H9 (cell line): ENCODE measurements around the gene CCR7. TPM values are rescaled to one million over a fixed set of nuclear protein-coding genes. Genes with fewer than 3 reads are reported as not detected.
A peak's percentile ranks its signal among the peaks of the same experiment; 100 is the strongest.
"Not testable (repeated sequence)": the region's sequence is repeated elsewhere in the genome, so short reads cannot be mapped to it uniquely, and the experiment has no call there.

Experiments used
- DNase-seq: peaks from one replicate; pipeline ENCODE4 v3.0.0-alpha.2; 2017
- H2AFZ ChIP-seq: one replicate; pipeline ENCODE4 v1.6.1; 2013; ENCODE audit warnings: mild to moderate bottlenecking, low read length, control low read depth, moderate library complexity
- H2AK5ac ChIP-seq: 2 replicates; pipeline ENCODE4 v1.6.1; 2013; ENCODE audit warnings: low read length, control low read depth, mixed read lengths; ENCODE audit not compliant: insufficient read length
- H2BK120ac ChIP-seq: one replicate; pipeline ENCODE4 v1.6.1; 2013; ENCODE audit warnings: low read depth, mild to moderate bottlenecking, low read length, control low read depth, inconsistent platforms; ENCODE audit not compliant: poor library complexity, severe bottlenecking
- H2BK12ac ChIP-seq: 2 replicates; pipeline ENCODE4 v1.6.1; 2013; ENCODE audit warnings: low read length, control low read depth, mixed read lengths, low read depth; ENCODE audit not compliant: insufficient read length
- H2BK15ac ChIP-seq: 2 replicates; pipeline ENCODE4 v1.6.1; 2013; ENCODE audit warnings: low read depth, low read length, control low read depth
- H2BK20ac ChIP-seq: one replicate; pipeline ENCODE4 v1.6.1; 2013; ENCODE audit warnings: low read depth, mild to moderate bottlenecking, low read length, control low read depth, inconsistent platforms; ENCODE audit not compliant: poor library complexity, severe bottlenecking
- H2BK5ac ChIP-seq: 2 replicates; pipeline ENCODE4 v1.6.1; 2013; ENCODE audit warnings: low read length, control low read depth, mixed read lengths; ENCODE audit not compliant: insufficient read length
- H3K14ac ChIP-seq: 2 replicates; pipeline ENCODE4 v1.6.1; 2013; ENCODE audit warnings: low read length, control low read depth; ENCODE audit not compliant: insufficient read depth
- H3K18ac ChIP-seq: 2 replicates; pipeline ENCODE4 v1.6.1; 2013; ENCODE audit warnings: low read depth, mild to moderate bottlenecking, mixed read lengths, low read length, control low read depth; ENCODE audit not compliant: insufficient read length
- H3K23ac ChIP-seq: 2 replicates; pipeline ENCODE4 v1.6.1; 2013; ENCODE audit warnings: low read length, control low read depth, mixed read lengths, low read depth; ENCODE audit not compliant: insufficient read length
- H3K23me2 ChIP-seq: 2 replicates; pipeline ENCODE4 v1.6.1; 2013; ENCODE audit warnings: low read depth, mild to moderate bottlenecking, mixed read lengths, low read length, control low read depth; ENCODE audit not compliant: insufficient read length, poor library complexity, severe bottlenecking
- H3K27ac ChIP-seq: 2 replicates; pipeline ENCODE4 v1.5.1; 2013; ENCODE audit warnings: low read length, control low read depth, mixed read lengths, low read depth; ENCODE audit not compliant: insufficient read length
- H3K27me3 ChIP-seq: 2 replicates; pipeline ENCODE4 v1.6.1; 2013; ENCODE audit warnings: low read length, control low read depth, inconsistent platforms; ENCODE audit not compliant: insufficient read depth
- H3K4ac ChIP-seq: 2 replicates; pipeline ENCODE4 v1.6.1; 2013; ENCODE audit warnings: low read depth, mild to moderate bottlenecking, control low read depth, inconsistent platforms, low read length, moderate library complexity
- H3K4me1 ChIP-seq: 2 replicates; pipeline ENCODE4 v1.6.1; 2013; ENCODE audit warnings: low read length, control low read depth, inconsistent platforms; ENCODE audit not compliant: insufficient read depth
- H3K4me2 ChIP-seq: 2 replicates; pipeline ENCODE4 v1.6.1; 2013; ENCODE audit warnings: low read length, control low read depth, mixed read lengths; ENCODE audit not compliant: insufficient read length, insufficient read depth
- H3K56ac ChIP-seq: 2 replicates; pipeline ENCODE4 v1.6.1; 2013; ENCODE audit warnings: low read depth, mild to moderate bottlenecking, mixed read lengths, low read length, control low read depth; ENCODE audit not compliant: insufficient read length
- H3K79me1 ChIP-seq: 2 replicates; pipeline ENCODE4 v1.6.1; 2013; ENCODE audit warnings: low read depth, mild to moderate bottlenecking, moderate library complexity, low read length, control low read depth, inconsistent platforms; ENCODE audit not compliant: insufficient read depth, poor library complexity, severe bottlenecking
- H3K79me2 ChIP-seq: 2 replicates; pipeline ENCODE4 v1.6.1; 2013; ENCODE audit warnings: low read length, control low read depth, inconsistent platforms; ENCODE audit not compliant: insufficient read depth
- H3K9ac ChIP-seq: 2 replicates; pipeline ENCODE4 v1.6.1; 2013; ENCODE audit warnings: low read length, control low read depth, mixed read lengths; ENCODE audit not compliant: insufficient read length; ENCODE audit errors: extremely low read depth
- H3K9me3 ChIP-seq: one replicate; pipeline ENCODE4 v1.6.1; 2013; ENCODE audit warnings: low read depth, low read length, inconsistent platforms; ENCODE audit not compliant: control insufficient read depth
- H3T11ph ChIP-seq: one replicate; pipeline ENCODE4 v1.6.1; 2013; ENCODE audit warnings: mild to moderate bottlenecking, low read length, control low read depth, inconsistent platforms
- H4K20me1 ChIP-seq: one replicate; pipeline ENCODE4 v1.6.1; 2013; ENCODE audit not compliant: control insufficient read depth, insufficient read length, insufficient read depth
- H4K5ac ChIP-seq: 2 replicates; pipeline ENCODE4 v1.6.1; 2013; ENCODE audit warnings: low read depth, mild to moderate bottlenecking, mixed read lengths, low read length, control low read depth; ENCODE audit not compliant: insufficient read length
- H4K8ac ChIP-seq: replicated peaks from 2 replicates; pipeline ENCODE4 v1.6.1; 2013; ENCODE audit warnings: low read length, control low read depth, mixed read lengths, low read depth; ENCODE audit not compliant: insufficient read length
- H4K91ac ChIP-seq: 2 replicates; pipeline ENCODE4 v1.6.1; 2013; ENCODE audit warnings: low read depth, mild to moderate bottlenecking, moderate library complexity, mixed read lengths, low read length, control low read depth; ENCODE audit not compliant: insufficient read length
- H3K27ac Mint-ChIP-seq, 3 experiments: 2 replicates in 2 of 3; 3 replicates in 1 of 3; pipeline ENCODE4 v1.8.0; 2020 to 2021; ENCODE audit warnings: mixed read lengths in 3 of 3, mild to moderate bottlenecking in 1 of 3, moderate library complexity in 1 of 3
- H3K27me3 Mint-ChIP-seq: 2 replicates; pipeline ENCODE4 v1.8.0; 2021; ENCODE audit warnings: low read depth, mild to moderate bottlenecking, moderate library complexity, mixed read lengths
- H3K36me3 Mint-ChIP-seq, 3 experiments: 2 replicates in 2 of 3; 3 replicates in 1 of 3; pipeline ENCODE4 v1.8.0; 2020 to 2021; ENCODE audit warnings: low read depth in 3 of 3, mixed read lengths in 3 of 3; ENCODE audit not compliant: insufficient read depth in 1 of 3
- H3K4me1 Mint-ChIP-seq, 2 experiments: 2 replicates each; pipeline ENCODE4 v1.8.0; 2020; ENCODE audit warnings: mixed read lengths in 2 of 2
- H3K4me3 Mint-ChIP-seq, 2 experiments: 2 replicates in 1 of 2; 3 replicates in 1 of 2; pipeline ENCODE4 v1.8.0; 2020 to 2021; ENCODE audit warnings: mild to moderate bottlenecking in 2 of 2, mixed read lengths in 2 of 2, moderate library complexity in 1 of 2
- H3K9me3 Mint-ChIP-seq, 2 experiments: 2 replicates in 1 of 2; 3 replicates in 1 of 2; pipeline ENCODE4 v1.8.0; 2020; ENCODE audit warnings: mild to moderate bottlenecking in 2 of 2, mixed read lengths in 2 of 2, moderate library complexity in 1 of 2
- CTCF ChIP-seq: fragments of 200-600 bp; sonication (generic); conservative IDR thresholded peaks from 3 replicates; pipeline ENCODE4 v1.8.0; 2021; ENCODE audit warnings: antibody characterized with exemption, mild to moderate bottlenecking
- WGBS: extraction: QIAGEN DNeasy Blood & Tissue Kit; methylation state at CpG from one replicate; pipeline ENCODE4 v1.1.7; 2013; ENCODE audit warnings: missing lambda C conversion rate, low lambda C conversion rate, mixed read lengths; ENCODE audit not compliant: insufficient read length; ENCODE audit errors: extremely low coverage; 5-methylcytosine and 5-hydroxymethylcytosine counted together
- total RNA-seq: library from RNA; stranded (reverse); gene quantifications from 2 replicates; pipeline ENCODE4 v1.2.1, GENCODE V29; 2021

The CCR7 gene
- total RNA-seq, 1 experiment from 2014 or later = 0.31 TPM

GRCh38 chr17:40547079-40547784, 18.0 kb downstream of the CCR7 start:
- no peak for TF ChIP-seq CTCF
- Histone ChIP-seq H2BK5ac (no peak overlapping the region), H3K27me3 (no peaks in the 10 kb centered on the region), H2BK120ac (no peak overlapping the region), H3K23ac (no peak overlapping the region), H4K5ac (no peak overlapping the region), H4K91ac (no peak overlapping the region), H3K9ac (no peak overlapping the region), H3K79me2 (no peaks in the 10 kb centered on the region), H2BK20ac (no peak overlapping the region), H3K56ac (no peak overlapping the region), H3K27ac (no peak overlapping the region), H3K23me2 (no peaks in the 10 kb centered on the region), H4K20me1 (no peaks in the 10 kb centered on the region), H3K18ac (no peak overlapping the region), H2AK5ac (no peak overlapping the region), H3K4ac (no peak overlapping the region), H3K9me3 (no peaks in the 10 kb centered on the region), H3K4me2 (no peak overlapping the region), H3K79me1 (no peaks in the 10 kb centered on the region), H4K8ac (no peak overlapping the region), H2AFZ (no peak overlapping the region), H2BK15ac (no peak overlapping the region), H2BK12ac (no peak overlapping the region), H3K14ac (no peak overlapping the region), H3T11ph (no peak overlapping the region), H3K4me1 (no peaks in the 10 kb centered on the region; the same call in 1 of the 2 replicates)
- peaks cover 20 to 33% of the 10 kb centered on the region in 2 experiments for H3K4me1 Mint-ChIP-seq
- peaks cover 0 to 3% of the 10 kb centered on the region in 2 experiments; a peak in 1 of 5 replicates for H3K9me3 Mint-ChIP-seq
- no peak overlapping the region for H3K4me3 Mint-ChIP-seq
- WGBS = no CpG with 5 or more reads among the region's 11 CpGs
- peak; percentile 35 for DNase-seq
- peak overlapping the region in 1 of 3 experiments; percentile 44; a peak in 1 of 7 replicates for H3K27ac Mint-ChIP-seq
- H3K27me3 Mint-ChIP-seq = no peaks in the 10 kb centered on the region; the same call in 1 of the 2 replicates
- no peaks in the 10 kb centered on the region for H3K36me3 Mint-ChIP-seq

GRCh38 chr17:40546497-40546896, 18.8 kb downstream of the CCR7 start:
- not testable (repeated sequence) for H2BK20ac ChIP-seq, H3K27me3 ChIP-seq, H4K91ac ChIP-seq, H3K79me2 ChIP-seq, H4K8ac ChIP-seq, H3K9me3 Mint-ChIP-seq, DNase-seq, H3K4ac ChIP-seq, H3K27me3 Mint-ChIP-seq, H2AFZ ChIP-seq, H3K4me3 Mint-ChIP-seq, H3K4me1 ChIP-seq, H3K79me1 ChIP-seq, H3K18ac ChIP-seq, H3T11ph ChIP-seq, H2BK5ac ChIP-seq, H3K27ac ChIP-seq, H3K4me2 ChIP-seq, H3K56ac ChIP-seq, H2BK120ac ChIP-seq, H2BK15ac ChIP-seq, H4K5ac ChIP-seq, H3K9me3 ChIP-seq, H2AK5ac ChIP-seq, H3K36me3 Mint-ChIP-seq, H2BK12ac ChIP-seq, H3K14ac ChIP-seq, H3K9ac ChIP-seq, H3K27ac Mint-ChIP-seq, H3K23me2 ChIP-seq, H4K20me1 ChIP-seq, H3K23ac ChIP-seq
- H3K4me1 Mint-ChIP-seq = peaks cover 22 to 36% of the 10 kb centered on the region in 2 experiments
- no CpG with 5 or more reads among the region's 4 CpGs for WGBS
